ENCODE results near the gene HSD3B2. TPM values are rescaled to one million over a fixed set of nuclear protein-coding genes. Genes with fewer than 3 reads are reported as not detected.

Gene HSD3B2
- total and polyA plus RNA-seq, 2 of the 13 experiments (the other 11 are each of a cell fraction or from before 2014, with no cell fraction given), result 0.20 TPM; not detected in 1

DNA sequence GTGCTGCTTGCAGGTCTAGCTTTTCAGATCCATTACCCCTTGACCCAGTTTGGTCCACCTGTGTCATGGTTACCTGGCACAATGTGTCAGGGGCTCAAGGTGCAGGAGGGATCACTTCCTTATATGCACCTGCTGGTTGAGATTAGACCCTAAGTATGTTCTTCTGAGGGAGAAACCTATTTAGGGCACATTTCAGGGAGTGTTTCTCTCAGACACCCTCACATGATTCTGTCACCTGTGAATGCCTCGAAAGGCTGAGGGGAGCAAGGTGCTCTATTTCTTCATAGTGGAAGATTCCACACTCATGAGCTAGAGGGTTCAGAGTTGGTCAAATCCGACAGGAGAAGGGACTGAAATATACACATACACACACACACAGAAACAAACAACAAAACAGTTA, 15.5 kb downstream of the HSD3B2 start:
- no peak overlapping the region for H3K4me2 ChIP-seq (ENCODE audit: low read depth, low read length)
- CTCF ChIA-PET (ENCODE audit: low intra/inter-chr PET ratio, low total read pairs), result no interaction called here
- in situ Hi-C loops (cut with HindIII; ENCODE audit: extremely low pct_ligation_motif_present, low pct_unique_long_range_greater_than_20kb), result no loop called here
- H3K27ac ChIP-seq (ENCODE audit: extremely low read length, insufficient read depth, low read length), result no peak overlapping the region
- H3K9ac ChIP-seq (ENCODE audit: insufficient read depth, low read depth, low read length), result no peak overlapping the region
- H3K4me3 ChIP-seq (replicated peaks in 1 of 3; ENCODE audit: insufficient read depth in 1 of 3, low read depth in 2 of 3, low read length in 3 of 3), result no peak overlapping the region
- no peaks in the 10 kb centered on the region for H3K79me2 ChIP-seq (ENCODE audit: insufficient read depth, low read length)
- FAIRE-seq, result no peak
- no peaks in the 10 kb centered on the region for H4K20me1 ChIP-seq (ENCODE audit: insufficient read depth, low read length)
- H3K36me3 ChIP-seq (replicated peaks in 1 of 2; ENCODE audit: control insufficient read depth in 1 of 2, insufficient read depth in 2 of 2, low read length in 2 of 2), result no peaks in the 10 kb centered on the region
- DNase-seq (ENCODE audit: low spot score), result no peak
- POLR2A ChIA-PET, result no interaction called here
- H3K4me1 ChIP-seq (ENCODE audit: insufficient read depth, low read length), result no peaks in the 10 kb centered on the region
- intact Hi-C loops (cut with micrococcal nuclease; ENCODE audit: unreplicated experiment), result no loop called here
- no peak for TF ChIP-seq HOXA5 (CRISPR knock-in tag; IDR thresholded peaks at IDR 0.05)
- TF ChIP-seq MED8 (CRISPR knock-in tag; IDR thresholded peaks at IDR 0.05; ENCODE audit: insufficient replicate concordance), result no peak
- TF ChIP-seq ZSCAN25 (CRISPR knock-in tag; IDR thresholded peaks at IDR 0.05), result no peak
- TF ChIP-seq ZNF34 (CRISPR knock-in tag; IDR thresholded peaks at IDR 0.05; ENCODE audit: borderline replicate concordance), result no peak
- TF ChIP-seq TARDBP (CRISPR knock-in tag; IDR thresholded peaks at IDR 0.05), result no peak
- no peak for TF ChIP-seq NONO (IDR thresholded peaks at IDR 0.05)
- no peak for TF ChIP-seq NONO (CRISPR knock-in tag; conservative IDR thresholded peaks at IDR 0.05)
- no peak for TF ChIP-seq JDP2 (CRISPR knock-in tag; IDR thresholded peaks at IDR 0.05; ENCODE audit: borderline replicate concordance)
- TF ChIP-seq FOXO1 (CRISPR knock-in tag; IDR thresholded peaks at IDR 0.05), result no peak
- no peak for TF ChIP-seq ZNF317 (CRISPR knock-in tag; IDR thresholded peaks at IDR 0.05)
- TF ChIP-seq KAT7 (CRISPR knock-in tag; IDR thresholded peaks at IDR 0.05; ENCODE audit: borderline replicate concordance), result no peak
- TF ChIP-seq ZNF20 (CRISPR knock-in tag; IDR thresholded peaks at IDR 0.05), result no peak
- peaks cover 0 to 8% of the 10 kb centered on the region in 2 experiments; a peak in 3 of 5 replicates for H3K27me3 ChIP-seq (ENCODE audit: control insufficient read depth in 1 of 2, insufficient read depth in 2 of 2, low read length in 2 of 2)
- 4% methylated on average over 2 of the region's 2 CpGs for WGBS (ENCODE audit: low lambda C conversion rate)
- no peak for ATAC-seq
- H2AFZ ChIP-seq (ENCODE audit: low read length), result no peak overlapping the region
- BruUV-seq (replicated peaks), result no TSS peak
- H3K9me3 ChIP-seq (ENCODE audit: low read length), result no peaks in the 10 kb centered on the region

Measured in HepG2 (cell line).